Tibial artery (tissue), 4 donors: Measurements from ENCODE around the gene GALNT11.

Source experiments
- DNase-seq, 2 donors: peaks; one replicate each; pipeline ENCODE4 v3.0.0-alpha.2; 2019
- H3K27ac ChIP-seq, 2 donors: fragments of 200-600 bp; sonication (generic) in 1 of 2; 1 replicate in 1 of 2; 2 replicates in 1 of 2; pipeline ENCODE4 v1.5.1; 2018 to 2019; ENCODE audit warnings: mild to moderate bottlenecking in 1 of 2
- H3K27me3 ChIP-seq, 2 donors: fragments of 200-600 bp; sonication (generic) in 1 of 2; one replicate each; pipeline versions ENCODE4 v1.5.1 to v1.6.0; 2016 to 2019
- H3K36me3 ChIP-seq, 3 donors: fragments of 200-600 bp; sonication (generic) in 2 of 3; one replicate each; pipeline ENCODE4 v1.5.1; 2016 to 2019; ENCODE audit warnings: mild to moderate bottlenecking in 2 of 3
- H3K4me1 ChIP-seq, 4 donors: fragments of 200-600 bp; sonication (generic) in 2 of 4; 1 replicate in 3 of 4; 2 replicates in 1 of 4; pipeline ENCODE4 v1.5.1; 2016 to 2019
- H3K4me3 ChIP-seq, 2 donors: fragments of 200-600 bp; sonication (generic) in 1 of 2; 1 replicate in 1 of 2; 2 replicates in 1 of 2; pipeline ENCODE4 v1.5.1; 2018 to 2019; ENCODE audit warnings: mild to moderate bottlenecking in 2 of 2
- H3K9me3 ChIP-seq, 3 donors: fragments of 200-600 bp; sonication (generic) in 1 of 3; one replicate each; pipeline ENCODE4 v1.5.1; 2016 to 2019
- intact Hi-C: fragments of 100-400 bp; cut with DNase I; formaldehyde crosslinking; loops from one replicate; pipeline ENCODE4 v1.15.0; 2023; ENCODE audit warnings: low total_unique reads
- TF ChIP-seq, protein P1 (sequence below), 2 experiments: fragments of 200-600 bp in 1 of 2; fragments of 450-650 bp in 1 of 2; IDR thresholded peaks; one replicate each; pipeline ENCODE4 v1.5.1; 2017 to 2019; ENCODE audit warnings: antibody characterized with exemption in 2 of 2, mild to moderate bottlenecking in 1 of 2, moderate library complexity in 1 of 2

The GALNT11 gene

GRCh38 chr7:152086513-152086912 lies 61.0 kb downstream of the GALNT11 start:
- intact Hi-C loops = no loop called here
- TF ChIP-seq, protein P1, sequence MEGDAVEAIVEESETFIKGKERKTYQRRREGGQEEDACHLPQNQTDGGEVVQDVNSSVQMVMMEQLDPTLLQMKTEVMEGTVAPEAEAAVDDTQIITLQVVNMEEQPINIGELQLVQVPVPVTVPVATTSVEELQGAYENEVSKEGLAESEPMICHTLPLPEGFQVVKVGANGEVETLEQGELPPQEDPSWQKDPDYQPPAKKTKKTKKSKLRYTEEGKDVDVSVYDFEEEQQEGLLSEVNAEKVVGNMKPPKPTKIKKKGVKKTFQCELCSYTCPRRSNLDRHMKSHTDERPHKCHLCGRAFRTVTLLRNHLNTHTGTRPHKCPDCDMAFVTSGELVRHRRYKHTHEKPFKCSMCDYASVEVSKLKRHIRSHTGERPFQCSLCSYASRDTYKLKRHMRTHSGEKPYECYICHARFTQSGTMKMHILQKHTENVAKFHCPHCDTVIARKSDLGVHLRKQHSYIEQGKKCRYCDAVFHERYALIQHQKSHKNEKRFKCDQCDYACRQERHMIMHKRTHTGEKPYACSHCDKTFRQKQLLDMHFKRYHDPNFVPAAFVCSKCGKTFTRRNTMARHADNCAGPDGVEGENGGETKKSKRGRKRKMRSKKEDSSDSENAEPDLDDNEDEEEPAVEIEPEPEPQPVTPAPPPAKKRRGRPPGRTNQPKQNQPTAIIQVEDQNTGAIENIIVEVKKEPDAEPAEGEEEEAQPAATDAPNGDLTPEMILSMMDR (IDR thresholded peaks at IDR 0.05) = no peak
- peaks cover 0 to 7% (median 0%) of the 10 kb centered on the region in 3 donors for H3K9me3 ChIP-seq
- no peaks in the 10 kb centered on the region for H3K36me3 ChIP-seq
- no peaks in the 10 kb centered on the region for H3K4me1 ChIP-seq
- H3K27ac ChIP-seq = no peak overlapping the region
- H3K27me3 ChIP-seq = no peaks in the 10 kb centered on the region
- DNase-seq = no peak
- H3K4me3 ChIP-seq = no peak overlapping the region

DNA sequence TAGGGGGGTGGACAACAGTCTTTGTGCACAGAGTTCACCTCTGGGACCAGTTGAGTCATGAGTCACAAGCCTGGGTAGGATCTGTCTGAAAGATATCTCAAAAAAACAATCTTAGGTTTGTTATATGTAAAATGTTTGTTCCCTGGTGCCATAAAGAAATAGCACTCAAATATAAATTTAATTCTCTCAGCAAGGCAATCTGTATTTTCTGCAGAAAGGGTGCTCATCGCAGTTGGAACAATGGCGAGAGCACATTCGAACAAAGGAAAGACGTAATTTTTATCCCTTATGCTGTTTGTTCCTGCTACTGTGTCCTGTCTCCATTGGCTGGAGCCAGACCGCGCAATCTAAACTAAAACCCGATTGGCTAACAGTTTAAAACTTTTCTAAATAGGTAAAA lies 63.7 kb downstream of the GALNT11 start:
- DNase-seq = no peak
- Histone ChIP-seq H3K36me3 (no peaks in the 10 kb centered on the region), H3K27ac (no peak overlapping the region), H3K4me3 (no peak overlapping the region), H3K4me1 (no peaks in the 10 kb centered on the region), H3K9me3 (peaks cover 0 to 7% (median 0%) of the 10 kb centered on the region in 3 donors), H3K27me3 (no peaks in the 10 kb centered on the region)
- intact Hi-C loops = no loop called here
- TF ChIP-seq, protein P1 (IDR thresholded peaks at IDR 0.05) = no peak

DNA sequence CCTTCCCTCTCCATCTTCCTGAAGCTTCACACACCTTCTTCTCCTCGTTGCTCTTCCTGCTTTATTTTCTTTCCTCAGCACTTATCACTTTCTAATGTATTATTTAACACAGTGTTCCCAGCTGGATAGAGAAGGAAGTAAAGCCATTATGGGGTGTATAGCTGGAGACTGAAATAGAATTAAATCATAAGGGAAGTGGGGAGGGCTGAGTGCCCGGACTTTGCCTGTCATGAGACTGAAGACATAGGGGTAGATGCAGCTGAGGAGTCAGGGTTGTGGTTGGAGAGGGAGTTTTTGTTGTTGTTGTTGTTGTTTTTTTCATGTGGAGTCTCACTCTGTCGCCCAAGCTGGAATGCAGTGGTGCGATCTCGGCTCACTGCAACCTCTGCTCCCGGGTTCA lies 65.3 kb downstream of the GALNT11 start:
- H3K27me3 ChIP-seq = no peaks in the 10 kb centered on the region
- H3K27ac ChIP-seq = no peak overlapping the region
- TF ChIP-seq, protein P1 (IDR thresholded peaks at IDR 0.05) = no peak
- no peak for DNase-seq
- intact Hi-C loops = no loop called here
- peaks cover 0 to 7% (median 0%) of the 10 kb centered on the region in 3 donors for H3K9me3 ChIP-seq
- H3K36me3 ChIP-seq = no peaks in the 10 kb centered on the region
- no peak overlapping the region for H3K4me3 ChIP-seq
- no peaks in the 10 kb centered on the region for H3K4me1 ChIP-seq

DNA sequence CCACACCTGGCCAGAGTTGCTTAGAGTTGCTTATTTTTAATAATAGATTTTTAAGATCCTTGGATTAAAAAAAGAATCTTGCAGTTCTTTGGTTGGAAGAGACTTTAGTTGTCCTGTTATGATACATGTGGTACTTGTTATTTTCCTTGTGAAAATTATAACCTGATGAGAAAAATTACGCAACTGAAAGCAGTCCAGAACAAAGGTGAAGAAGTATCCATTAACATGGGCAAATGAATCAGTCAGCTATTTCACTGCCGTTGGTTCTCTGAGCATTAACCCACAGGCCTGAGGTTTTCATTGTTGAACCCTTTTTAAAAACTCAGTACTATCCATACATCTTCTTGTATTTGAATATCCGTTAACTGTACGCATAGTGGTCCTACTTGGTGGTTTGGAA lies 68.2 kb downstream of the GALNT11 start:
- Histone ChIP-seq H3K36me3 (peaks cover 0 to 8% (median 0%) of the 10 kb centered on the region in 3 donors), H3K4me1 (no peaks in the 10 kb centered on the region), H3K27me3 (no peaks in the 10 kb centered on the region), H3K9me3 (peaks cover 0 to 7% (median 0%) of the 10 kb centered on the region in 3 donors), H3K4me3 (no peak overlapping the region), H3K27ac (no peak overlapping the region)
- intact Hi-C loops = no loop called here
- DNase-seq = no peak
- TF ChIP-seq, protein P1 (IDR thresholded peaks at IDR 0.05) = no peak

DNA sequence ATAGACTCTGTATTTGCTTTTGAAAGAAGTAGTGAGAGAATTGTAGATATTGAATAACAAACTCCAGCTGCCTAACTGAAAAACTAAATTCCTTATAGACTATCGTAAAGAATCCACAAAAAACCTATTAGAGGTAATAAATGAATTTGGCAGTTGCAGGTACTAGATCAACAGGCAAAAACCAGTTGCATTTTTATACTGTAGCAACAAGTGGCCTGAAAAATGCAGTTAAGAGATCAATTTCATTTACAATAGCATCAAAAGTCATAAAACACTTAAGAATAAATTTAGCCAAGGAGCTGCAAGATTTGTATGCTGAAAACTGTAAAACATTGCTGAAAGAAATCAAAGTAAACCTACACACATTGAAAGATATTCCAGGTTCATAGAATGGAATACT lies 70.3 kb downstream of the GALNT11 start:
- Histone ChIP-seq H3K4me3 (no peak overlapping the region), H3K4me1 (no peaks in the 10 kb centered on the region)
- TF ChIP-seq, protein P1 (IDR thresholded peaks at IDR 0.05) = no peak

GRCh38 chr7:152097330-152097729 lies 71.9 kb downstream of the GALNT11 start:
- H3K4me3 ChIP-seq = no peak overlapping the region
- no peaks in the 10 kb centered on the region for H3K9me3 ChIP-seq
- intact Hi-C loops = no loop called here
- H3K27me3 ChIP-seq = no peaks in the 10 kb centered on the region
- H3K36me3 ChIP-seq = peaks cover 0 to 24% (median 12%) of the 10 kb centered on the region in 3 donors
- H3K4me1 ChIP-seq = no peaks in the 10 kb centered on the region
- TF ChIP-seq, protein P1 (IDR thresholded peaks at IDR 0.05) = no peak
- H3K27ac ChIP-seq = no peak overlapping the region
- no peak for DNase-seq

More for the DNA sequence above, 70.3 kb downstream of the GALNT11 start:
- Histone ChIP-seq H3K27me3 (no peaks in the 10 kb centered on the region), H3K9me3 (no peaks in the 10 kb centered on the region), H3K27ac (no peak overlapping the region), H3K36me3 (peaks cover 0 to 10% (median 0%) of the 10 kb centered on the region in 3 donors)
- no peak for DNase-seq
- intact Hi-C loops = no loop called here
